Umbilical cord (tissue), 2 donors: ENCODE measurements around the gene HOXC5. TPM values are rescaled to one million over a fixed set of nuclear protein-coding genes. Genes with fewer than 3 reads are reported as not detected.

Source experiments
- DNase-seq: peaks from one replicate; pipeline ENCODE4 v3.0.0-alpha.2; 2015; ENCODE audit warnings: low spot score
- total RNA-seq: library from RNA; depleted of rRNA; stranded (reverse); fragments of >200 nt; gene quantifications from one replicate; pipeline ENCODE4 v1.2.3, GENCODE V29; 2014; ENCODE audit warnings: low replicate concordance; ENCODE audit not compliant: insufficient read depth

Gene HOXC5
- total RNA-seq, 1 donor from 2014 or later: 1.2 TPM

DNA sequence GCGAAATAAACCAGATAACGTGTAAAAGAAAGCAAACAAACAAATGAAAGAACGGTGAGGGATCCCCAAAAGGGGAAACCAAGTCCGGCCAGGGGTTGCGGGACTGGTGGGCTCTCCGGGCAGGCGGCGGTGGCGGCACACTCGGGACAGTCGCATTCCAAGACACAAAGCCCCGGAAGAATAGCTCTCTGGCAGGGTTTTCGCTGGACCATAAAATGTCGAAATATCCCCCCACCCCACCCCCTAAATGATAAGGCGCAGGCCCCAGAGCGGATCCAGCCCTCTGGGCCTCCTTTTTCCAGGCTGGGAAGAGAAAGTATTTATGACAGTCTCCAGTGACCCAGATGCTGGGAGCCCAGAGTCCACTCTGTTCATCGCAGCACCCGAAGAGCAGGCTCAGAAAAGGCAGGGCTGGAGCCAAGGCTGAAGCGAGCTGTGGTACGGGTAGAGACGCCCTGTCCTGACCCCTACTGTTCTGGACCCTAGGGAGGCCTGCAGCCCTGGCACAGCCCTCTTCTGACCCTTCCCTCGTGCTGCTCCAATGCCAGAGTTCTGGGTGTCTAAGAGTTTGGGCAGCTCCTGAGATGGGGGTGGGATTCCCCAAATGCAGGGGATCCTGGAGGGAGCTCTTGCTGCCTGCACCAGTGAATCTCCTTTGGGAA is 26.2 kb upstream of the HOXC5 start:
- peak; percentile 84 for DNase-seq

DNA sequence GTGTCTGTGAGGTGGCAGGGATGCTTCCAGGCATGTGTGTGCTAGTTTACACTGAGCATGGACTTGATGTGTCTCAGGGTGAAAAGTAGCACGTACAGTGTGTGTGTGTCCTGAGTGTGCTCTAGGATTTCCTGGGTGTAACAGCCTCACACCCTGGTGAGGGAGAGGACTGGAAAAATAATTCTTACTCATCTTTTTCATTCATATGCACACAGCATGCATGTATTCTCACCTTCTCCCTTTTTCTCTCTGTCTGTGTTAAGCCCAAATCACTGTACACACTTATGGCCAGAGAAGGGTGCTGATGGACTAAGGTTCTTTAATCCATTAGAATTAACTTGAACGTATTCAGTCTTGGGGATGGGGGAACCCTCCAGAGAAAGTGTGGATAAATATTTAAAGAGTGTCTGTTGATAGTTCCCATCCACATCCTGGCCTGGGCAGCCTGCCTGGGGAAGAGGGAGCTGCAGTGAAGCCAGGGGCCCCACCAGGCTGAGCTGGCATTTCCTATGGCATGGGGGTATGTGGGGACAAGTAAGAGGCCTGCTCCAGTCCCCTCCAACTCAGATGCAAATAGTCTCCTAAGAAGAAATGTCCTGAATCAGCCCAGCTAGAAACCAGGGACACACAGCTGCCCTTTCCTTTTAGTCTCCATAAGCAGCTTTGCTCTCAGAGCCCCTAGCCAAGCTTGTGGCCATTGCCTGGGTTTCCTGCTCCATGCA is 25.2 kb upstream of the HOXC5 start:
- DNase-seq: no peak

DNA sequence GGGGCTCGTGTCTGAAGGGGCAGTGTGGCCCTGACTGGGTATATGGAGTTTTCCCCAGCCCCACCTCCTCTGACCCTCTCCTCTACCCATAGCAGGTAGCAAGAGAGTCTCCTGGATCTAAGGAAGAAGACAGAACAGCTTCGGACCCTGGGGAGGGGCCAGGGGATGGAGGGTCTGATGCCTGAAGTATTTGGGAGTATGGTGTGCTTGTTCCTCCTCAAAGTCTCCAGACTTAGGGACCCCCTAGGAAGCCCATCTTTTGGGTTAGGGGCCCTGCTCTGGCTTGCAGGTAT is 24.6 kb upstream of the HOXC5 start:
- no peak for DNase-seq

DNA sequence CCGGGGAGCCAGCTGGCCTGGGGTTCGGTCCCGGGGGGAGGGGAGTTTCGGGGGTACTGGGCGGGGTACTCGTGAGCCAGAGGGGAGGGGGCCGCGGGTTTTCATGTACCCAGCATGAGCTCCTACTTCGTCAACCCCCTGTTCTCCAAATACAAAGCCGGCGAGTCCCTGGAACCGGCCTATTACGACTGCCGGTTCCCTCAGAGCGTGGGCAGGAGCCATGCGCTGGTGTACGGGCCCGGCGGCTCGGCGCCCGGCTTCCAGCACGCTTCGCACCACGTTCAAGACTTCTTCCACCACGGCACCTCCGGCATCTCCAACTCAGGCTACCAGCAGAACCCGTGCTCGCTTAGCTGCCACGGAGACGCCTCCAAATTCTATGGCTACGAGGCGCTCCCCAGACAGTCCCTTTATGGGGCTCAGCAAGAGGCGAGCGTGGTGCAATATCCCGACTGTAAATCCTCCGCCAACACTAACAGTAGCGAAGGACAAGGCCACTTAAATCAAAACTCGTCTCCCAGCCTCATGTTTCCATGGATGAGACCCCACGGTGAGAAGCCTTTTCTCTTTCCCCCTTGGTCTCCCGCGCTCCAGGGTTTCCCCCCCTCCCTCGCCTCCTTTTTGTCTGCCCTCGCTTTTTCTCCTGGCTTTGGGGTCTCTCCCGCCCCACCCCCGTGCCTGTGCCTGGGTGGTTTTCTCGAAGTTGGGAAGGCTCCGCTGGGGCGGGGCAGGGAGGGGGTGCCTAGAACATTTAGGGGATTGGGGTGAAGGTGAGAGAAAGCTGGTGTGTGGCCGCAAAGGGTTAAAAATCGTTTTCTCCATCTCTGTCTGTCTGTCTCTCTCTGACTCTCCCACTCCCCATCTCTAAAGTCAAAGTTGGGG is 23.4 kb upstream of the HOXC5 start:
- DNase-seq: no peak

DNA sequence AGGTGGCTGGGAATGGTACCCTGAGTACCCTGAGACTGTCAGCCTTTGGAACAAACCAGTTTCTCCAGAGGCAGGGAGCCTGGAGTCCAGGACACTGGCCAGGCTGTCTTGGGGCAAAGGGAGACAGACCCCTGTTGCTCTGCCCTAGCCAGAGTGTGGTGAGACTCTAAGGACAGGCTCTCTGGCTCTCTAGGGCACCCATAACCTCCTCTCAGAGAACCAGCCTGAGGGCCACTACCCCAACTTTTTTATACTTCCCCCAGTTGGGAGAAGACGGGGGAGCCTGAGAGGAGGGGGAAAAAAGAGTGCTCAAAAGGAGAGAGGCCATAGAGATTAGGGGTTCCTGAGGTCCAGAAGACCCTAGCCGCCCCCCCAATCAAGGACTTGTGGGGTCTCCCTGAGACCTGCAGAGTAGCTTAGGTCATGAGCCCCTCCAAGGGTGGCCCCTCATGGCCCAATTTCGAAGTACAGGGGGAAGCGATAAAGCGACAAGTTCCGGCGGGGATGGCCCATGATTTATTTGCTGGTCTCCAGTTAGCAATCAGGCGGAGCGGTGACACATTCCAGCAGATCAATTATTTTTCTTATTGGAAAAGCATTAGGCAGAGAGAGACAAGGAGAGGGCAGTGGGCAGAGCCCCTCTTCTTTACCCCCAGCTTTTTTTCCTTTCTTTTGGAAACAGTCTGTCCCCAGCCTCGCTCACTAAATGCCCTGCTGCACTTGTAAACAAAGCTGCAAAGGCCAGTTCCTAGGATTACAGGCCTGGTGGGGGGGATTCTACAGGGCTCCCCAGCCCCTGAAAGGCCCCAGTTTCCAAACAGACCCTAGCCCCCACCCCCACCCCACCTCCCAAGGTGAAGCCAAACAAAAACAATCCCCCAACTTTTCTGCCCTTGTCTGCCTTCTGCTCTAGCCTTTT is 22.5 kb upstream of the HOXC5 start:
- DNase-seq: no peak

DNA sequence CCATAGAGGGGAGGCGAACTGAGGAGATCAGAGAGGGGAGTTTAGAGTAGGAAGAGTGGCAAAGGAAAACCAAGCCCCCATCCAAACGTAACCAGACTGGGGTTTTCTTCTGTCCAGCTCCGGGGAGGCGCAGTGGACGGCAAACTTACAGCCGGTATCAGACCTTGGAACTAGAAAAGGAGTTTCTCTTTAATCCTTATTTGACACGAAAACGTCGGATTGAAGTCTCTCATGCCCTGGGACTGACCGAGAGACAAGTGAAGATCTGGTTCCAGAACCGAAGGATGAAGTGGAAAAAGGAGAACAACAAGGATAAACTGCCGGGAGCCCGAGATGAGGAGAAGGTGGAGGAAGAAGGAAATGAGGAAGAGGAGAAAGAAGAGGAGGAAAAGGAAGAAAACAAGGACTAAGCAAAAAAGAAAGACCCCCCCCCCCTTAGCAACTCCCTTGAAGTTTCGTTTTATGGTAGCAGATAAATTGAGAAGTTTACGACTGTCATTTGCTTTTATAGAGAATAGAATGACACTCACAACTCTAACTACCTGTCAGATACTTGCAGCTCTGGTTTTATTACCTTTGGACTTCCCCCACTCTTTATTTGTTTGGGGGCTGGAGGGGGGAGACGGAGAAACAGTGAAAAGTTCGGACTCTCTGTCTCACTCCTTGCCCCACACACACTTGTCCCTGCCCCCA is 21.7 kb upstream of the HOXC5 start:
- no peak for DNase-seq

DNA sequence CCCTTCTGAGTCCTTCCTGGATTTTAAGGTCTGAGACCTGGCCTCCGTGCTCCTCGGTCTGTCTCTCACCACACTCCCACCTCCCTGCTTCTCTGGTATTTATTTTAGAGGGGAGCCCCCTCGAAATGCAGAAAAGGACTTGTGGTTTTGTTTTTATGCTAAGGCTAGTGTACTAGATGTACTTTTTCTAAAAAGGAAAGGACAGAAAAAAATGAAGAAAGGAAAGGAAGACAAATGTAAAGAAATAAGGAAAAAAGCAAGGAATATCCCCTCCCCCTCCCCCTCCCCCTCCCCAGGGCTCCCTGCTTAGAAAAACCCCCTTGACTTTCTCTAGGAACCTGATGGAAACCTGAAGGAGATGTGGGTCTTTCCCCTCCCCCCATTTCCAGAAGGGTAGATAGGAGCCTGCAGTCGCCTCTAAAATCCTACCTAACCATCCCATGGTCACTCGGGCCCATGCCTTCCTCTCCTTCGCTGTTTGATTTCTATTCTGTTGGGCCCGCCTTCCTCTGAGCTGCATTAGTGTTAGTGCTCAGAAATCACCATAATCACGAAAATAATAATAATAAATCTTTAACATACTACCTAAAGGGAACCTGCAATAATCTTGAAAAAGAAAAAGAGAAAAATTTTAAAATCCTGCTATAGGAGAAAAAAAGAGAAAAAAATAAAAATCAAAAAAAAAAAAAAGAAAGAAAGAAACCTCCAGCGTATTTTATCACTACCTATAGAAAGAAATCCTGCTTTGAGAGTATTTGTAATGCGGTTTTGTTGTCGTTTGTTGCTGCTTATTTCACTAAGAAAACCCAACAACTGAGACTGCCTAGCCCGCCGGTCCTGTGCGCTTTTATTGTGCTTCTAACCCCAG is 21.0 kb upstream of the HOXC5 start:
- DNase-seq: no peak

DNA sequence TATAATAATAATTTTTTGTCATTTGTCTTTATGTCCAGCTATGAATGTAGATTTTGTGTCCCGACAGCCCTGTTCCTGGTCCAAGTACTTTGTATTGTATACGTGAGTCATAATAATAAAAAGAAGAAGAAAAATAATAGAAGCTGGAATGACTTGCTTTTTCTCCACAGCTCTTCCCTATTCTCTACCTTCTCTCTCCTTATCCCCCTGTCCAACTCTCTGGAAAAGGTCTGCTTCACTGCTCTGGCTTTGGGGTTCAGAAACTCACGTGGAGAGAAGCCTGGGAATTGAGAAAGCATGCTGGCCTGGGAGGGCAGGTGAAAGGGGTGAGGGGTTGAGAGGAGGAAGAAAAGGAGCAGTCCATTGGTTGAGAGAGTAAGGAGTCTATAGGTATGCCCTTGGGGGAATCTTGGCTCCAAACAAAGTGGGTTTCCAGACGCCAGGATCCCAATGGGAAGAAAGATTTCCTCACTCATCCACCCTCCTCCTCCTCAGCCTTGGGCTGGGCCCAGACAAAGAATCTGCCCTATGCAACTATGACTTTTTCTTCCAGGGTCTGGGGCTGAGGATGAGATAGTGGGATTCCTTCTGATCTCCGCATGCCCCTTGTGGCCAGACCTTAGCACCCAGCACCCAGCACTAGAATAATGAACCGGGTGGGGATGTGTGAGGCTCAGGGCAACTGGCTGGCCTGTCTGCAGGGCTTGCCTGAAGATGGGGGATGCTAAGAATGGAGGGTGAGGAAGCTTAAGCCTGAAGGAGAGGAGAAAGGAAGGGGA is 20.0 kb upstream of the HOXC5 start:
- DNase-seq: no peak

DNA sequence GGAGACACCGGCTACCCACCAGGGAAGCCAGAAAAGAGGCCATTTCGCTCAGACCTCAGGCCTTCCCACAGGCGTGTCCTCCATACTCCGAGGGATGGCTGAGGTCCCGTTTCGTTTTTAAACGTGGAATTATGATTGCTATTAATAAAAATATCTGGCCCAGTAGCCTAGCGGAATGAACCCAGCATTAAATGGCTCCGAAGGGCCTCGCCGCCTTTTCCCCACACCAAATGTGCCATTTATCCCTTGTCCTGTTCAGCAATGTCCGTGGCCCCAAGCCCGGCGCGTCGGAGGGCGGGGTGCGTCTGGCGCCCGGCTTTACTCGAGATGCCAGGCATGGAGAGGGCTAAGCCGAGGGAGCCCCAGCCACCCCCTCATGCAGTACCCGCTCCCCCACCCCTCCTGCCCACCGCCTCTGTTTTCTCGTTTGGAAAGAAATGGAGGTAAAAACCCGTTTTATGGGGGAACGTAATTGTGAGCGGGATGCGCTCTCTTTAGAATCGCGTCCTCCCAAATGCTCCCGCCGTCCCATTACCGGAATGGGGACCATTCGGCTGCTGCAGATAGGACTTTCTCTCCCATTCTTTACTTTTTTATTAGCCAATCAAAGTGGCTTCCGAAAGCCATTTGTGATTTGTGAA is 18.4 kb upstream of the HOXC5 start:
- no peak for DNase-seq

DNA sequence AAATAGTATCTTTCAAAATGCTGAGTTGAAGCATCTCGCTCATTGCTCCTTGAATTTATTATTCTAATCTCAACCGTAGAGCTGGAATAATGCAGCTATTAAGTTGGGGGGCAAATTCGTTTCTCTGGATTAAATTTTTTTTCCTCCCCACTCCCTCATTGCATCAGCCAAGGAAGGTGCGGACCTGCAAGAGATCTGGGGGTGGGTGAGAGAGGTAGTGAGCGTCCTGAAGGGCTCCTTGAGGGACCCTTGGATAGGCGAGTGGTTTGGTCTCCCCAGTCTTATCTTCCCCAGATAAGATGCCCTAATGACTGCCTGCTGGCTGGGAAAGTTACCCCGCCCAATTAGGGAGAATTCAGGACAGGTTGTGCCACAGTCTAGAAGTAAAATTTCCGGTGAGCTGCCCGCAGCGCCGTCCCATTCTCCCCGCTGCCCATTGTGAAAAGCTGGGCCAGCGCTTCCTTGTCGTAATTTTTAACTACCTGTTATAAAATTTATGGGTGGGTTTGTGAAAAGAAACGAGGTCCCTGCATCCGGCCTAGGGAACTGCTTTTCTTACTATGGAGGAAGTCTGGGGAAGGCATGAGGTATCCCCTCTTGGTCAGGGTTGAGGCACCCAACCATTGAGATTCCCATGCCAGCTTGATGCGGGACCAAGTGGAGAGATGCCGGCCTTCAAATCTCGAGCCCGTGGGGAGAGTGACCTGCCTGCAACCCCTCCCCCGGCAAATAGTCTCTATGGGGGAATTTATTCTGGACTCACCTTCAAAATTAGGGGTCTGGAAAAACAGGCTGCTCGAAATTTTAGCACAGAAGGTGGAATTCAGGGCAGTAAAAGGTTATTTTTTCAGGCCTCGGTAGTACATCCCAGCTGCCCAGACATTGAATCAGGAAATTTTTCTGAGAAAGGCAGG is 17.6 kb upstream of the HOXC5 start:
- DNase-seq: no peak

DNA sequence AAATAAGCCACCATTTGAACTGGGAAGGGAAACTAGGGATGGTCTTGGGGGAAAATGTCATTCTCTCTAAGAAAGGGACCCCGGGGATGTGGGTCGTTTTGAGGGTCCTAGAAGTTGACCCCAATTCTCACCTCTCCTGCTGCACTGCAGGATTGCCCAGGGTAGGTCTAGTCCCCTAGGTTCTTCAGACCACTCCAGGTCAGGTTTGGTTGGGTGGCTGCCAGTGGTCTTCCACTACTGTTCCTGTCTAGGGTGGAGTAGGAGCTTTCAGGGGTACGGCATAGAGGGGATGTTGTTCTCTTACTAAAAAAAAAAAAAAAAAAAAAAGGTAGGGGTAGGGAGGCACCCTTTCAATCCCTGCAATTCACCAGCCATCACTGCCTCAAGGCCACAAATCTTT is 16.8 kb upstream of the HOXC5 start:
- DNase-seq: no peak

DNA sequence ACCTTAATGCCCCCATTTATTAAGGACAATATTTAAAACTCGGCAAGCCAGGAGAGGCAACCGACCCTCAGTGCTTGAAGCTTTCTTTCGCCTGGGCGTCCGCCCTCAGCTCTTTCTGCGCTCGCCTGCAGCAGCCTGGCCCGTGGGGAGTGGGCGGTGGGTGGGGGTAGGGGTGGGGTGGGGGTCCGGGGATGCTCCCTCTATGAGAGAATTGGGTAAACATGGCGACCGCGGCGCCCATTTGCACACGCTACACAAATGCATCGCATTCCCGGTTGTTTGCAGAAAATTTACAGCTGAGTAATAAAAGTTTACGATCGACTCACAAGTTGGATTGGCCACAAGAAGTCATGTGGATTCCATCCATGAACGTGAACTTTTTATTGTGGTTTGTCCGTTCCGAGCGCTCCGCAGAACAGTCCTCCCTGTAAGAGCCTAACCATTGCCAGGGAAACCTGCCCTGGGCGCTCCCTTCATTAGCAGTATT is 16.3 kb upstream of the HOXC5 start:
- DNase-seq: peak; percentile 94

DNA sequence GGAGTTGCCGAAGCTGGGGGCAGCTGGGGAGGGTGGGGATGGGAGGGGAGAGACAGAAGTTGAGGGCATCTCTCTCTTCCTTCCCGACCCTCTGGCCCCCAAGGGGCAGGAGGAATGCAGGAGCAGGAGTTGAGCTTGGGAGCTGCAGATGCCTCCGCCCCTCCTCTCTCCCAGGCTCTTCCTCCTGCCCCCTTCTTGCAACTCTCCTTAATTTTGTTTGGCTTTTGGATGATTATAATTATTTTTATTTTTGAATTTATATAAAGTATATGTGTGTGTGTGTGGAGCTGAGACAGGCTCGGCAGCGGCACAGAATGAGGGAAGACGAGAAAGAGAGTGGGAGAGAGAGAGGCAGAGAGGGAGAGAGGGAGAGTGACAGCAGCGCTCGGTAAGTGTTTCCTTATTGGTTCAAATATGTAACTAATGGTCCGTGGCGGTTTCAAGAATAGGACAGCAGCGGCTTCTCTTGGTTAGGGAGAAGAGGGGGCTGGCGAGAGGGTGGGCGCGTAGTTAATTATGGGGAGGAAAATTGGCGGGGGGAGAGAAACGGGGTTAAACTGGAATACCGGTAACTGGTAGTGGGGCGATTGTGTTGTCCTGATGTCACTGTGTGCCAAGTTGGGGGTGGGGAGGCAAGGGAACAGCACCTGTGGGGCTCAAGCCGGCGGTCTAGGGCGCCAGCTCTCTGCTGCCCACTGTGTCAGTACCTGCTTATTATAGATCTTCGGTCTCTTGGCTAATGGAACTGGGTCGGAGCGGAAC is 15.6 kb upstream of the HOXC5 start:
- peak; percentile 73 for DNase-seq

DNA sequence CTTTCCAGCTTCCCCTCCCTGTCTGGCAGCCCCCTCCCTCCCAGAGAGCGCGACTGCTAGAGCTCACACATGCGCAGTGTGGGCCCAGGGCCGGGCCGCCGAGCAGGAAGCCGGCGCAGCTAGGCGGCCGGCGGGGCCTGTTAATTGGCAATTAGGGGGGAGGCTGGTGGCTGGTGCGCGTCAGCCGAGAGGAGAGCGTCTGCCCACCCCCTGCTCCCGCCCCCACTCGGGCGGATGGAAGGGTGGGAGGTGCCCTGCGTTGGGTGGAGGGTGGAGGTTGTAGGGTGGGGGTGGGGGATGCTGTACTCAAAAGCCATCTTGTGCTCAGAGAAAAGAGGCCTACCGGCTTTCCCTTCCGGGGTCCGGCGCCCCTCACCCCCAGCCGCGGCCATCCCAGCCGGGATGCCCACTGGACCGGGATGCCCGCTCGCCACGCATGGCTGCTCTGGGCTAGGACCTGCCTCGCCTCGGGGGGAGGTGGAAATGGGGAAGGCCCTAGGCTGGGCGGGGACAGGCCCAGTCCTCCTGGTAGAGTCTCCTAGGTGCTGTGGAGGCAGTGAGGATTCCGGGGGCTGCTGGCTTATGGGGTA is 14.9 kb upstream of the HOXC5 start:
- peak; percentile 97 for DNase-seq

DNA sequence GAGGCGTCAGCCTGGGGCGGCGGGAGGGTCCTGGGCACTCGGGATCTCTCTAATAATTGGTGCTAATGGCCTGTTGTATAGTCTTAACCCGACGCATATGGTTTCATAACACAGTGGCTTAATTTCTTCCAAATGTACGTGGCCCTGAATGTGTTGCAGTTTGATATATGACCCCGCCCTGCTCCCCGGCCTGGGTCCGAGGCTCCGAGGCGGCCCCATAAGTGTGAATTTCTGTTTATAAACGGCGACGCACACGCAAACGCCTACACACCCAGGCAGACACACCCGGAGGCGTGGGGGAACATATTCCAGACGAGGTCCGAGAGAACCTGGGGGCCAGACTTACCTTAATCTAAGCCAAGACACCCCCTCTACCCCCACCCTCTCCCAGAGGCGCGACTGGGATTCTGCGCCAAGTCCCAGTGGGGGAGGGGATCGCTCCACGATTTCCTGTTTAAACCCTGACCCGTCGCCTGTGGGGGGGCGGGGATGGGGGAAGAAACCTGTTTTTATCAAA is 14.3 kb upstream of the HOXC5 start:
- DNase-seq: peak; percentile 64
